Measurements from ENCODE around the gene TEFM.
"Not testable (repeated sequence)": the region's sequence is repeated elsewhere in the genome, so short reads cannot be mapped to it uniquely, and the experiment has no call there.

The TEFM gene

DNA sequence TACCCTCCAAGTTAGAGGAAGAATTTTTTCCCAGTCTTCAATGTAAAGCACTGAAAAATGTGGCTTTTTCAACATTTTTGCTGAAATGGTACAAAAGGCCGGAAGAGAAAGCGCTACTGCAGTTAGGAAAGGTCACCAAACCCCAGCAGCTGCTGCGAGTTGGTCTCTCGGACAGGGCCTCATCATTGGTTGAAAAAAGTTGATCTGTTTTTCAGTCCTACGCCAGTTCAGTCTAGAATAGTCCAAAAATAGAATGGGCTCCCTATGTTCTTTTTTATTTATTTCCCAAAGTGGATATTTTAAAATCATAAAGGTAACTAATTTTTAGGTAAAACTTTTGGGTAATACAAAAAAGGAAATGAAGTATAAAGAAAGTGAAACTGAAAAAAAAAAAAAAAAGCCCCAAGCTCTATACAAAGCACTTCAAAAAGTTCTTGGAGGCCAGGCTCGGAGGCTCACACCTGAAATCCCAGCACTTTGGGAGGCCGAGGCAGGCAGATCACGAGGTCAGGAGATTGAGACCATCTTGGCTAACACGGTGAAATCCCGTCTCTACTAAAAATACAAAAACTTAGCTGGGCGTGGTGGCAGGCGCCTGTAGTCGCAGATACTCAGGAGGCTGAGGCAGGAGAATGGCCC is 33.1 kb upstream of the TEFM start:
- no peak for DNase-seq (ENCODE audit: insufficient read length, low spot score)
- TF ChIP-seq PAX5 (IDR thresholded peaks at IDR 0.05; ENCODE audit: insufficient read depth, low read length, severe bottlenecking) (no peak), SPI1 (IDR thresholded peaks at IDR 0.05; ENCODE audit: low read depth, low read length) (no peak), TAF1 (IDR thresholded peaks at IDR 0.05; ENCODE audit: low read depth, low read length) (no peak), POU2F2 (IDR thresholded peaks at IDR 0.05; ENCODE audit: low read depth, low read length) (no peak), POLR2AphosphoS5 (IDR thresholded peaks at IDR 0.05; ENCODE audit: low read depth, low read length) (no peak), POLR2A (IDR thresholded peaks at IDR 0.05; ENCODE audit: low read depth, low read length) (no peak)
- FAIRE-seq = no peak

DNA sequence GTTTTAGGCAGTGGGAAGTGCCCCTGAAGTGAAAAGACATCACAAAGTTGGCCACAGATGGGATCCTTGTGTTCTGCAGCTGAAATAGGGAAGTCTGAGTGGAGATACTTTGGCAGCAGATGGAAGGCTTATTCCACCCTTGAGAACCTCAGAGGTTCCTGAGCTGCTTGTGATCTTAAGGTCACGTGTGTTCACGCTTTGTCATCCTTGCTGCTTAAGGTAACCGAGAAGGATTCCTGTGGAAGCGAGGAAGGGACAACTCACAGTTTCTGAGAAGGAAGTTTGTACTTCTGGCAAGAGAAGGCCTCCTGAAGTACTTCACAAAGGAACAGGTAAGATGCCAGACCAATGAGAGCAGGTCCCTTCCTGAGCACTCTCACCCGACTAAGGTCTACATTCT is 27.9 kb upstream of the TEFM start:
- FAIRE-seq = no peak
- DNase-seq (ENCODE audit: insufficient read length, low spot score) = no peak
- TF ChIP-seq PAX5 (IDR thresholded peaks at IDR 0.05; ENCODE audit: insufficient read depth, low read length, severe bottlenecking) = no peak

DNA sequence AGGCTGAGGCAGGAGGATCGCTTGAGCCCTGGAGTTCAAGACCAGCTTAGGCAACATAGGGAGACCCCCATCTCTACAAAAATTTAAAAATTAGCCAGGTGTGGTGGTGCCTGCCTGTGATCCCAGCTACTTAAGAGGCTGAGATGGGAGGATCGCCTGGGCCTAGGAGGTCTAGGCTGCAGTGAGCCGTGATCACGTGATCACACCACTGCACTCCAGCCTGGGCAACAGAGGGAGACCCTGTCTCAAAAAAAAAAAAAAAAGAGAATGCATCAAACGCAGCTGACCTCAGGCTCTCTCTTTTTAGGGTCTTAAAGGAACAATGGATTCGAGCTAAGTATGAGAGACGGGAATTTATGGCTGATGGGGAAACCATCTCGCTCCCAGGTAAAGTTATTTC is 25.5 kb upstream of the TEFM start:
- not testable (repeated sequence) for FAIRE-seq; DNase-seq (ENCODE audit: insufficient read length, low spot score)

- DNase-seq (ENCODE audit: insufficient read length, low spot score) (no peak), FAIRE-seq (no peak)
- TF ChIP-seq SPI1 (IDR thresholded peaks at IDR 0.05; ENCODE audit: low read depth, low read length) = no peak
- no peak for TF ChIP-seq PAX5 (IDR thresholded peaks at IDR 0.05; ENCODE audit: insufficient read depth, low read length, severe bottlenecking)
- no peak for TF ChIP-seq POU2F2 (IDR thresholded peaks at IDR 0.05; ENCODE audit: low read depth, low read length)
- no peak for TF ChIP-seq POLR2A (IDR thresholded peaks at IDR 0.05; ENCODE audit: low read depth, low read length)
- no peak for TF ChIP-seq POLR2AphosphoS5 (IDR thresholded peaks at IDR 0.05; ENCODE audit: low read depth, low read length)
- TF ChIP-seq TAF1 (IDR thresholded peaks at IDR 0.05; ENCODE audit: low read depth, low read length) = no peak
These were observed 24.5 kb upstream of the TEFM start for GRCh38 chr17:30930495-30930894.

DNA sequence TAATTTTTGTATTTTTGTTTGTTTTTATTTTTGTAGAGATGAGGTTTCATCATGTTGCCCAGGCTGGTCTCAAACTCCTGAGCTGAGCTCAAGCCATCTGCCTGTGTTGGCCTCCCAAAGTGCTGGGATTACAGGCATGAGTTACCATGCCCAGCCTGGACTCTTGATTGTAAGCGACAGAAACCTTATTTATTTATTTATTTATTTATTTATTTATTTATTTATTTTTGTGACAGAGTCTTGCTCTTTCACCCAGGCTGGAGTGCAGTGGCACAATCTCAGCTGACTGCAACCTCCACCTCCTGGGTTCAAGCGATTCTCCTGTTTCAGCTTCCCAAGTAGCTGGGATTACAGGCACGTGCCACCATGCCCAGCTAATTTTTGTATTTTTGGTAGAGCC is 23.8 kb upstream of the TEFM start:
- not testable (repeated sequence) for FAIRE-seq; DNase-seq (ENCODE audit: insufficient read length, low spot score)

DNA sequence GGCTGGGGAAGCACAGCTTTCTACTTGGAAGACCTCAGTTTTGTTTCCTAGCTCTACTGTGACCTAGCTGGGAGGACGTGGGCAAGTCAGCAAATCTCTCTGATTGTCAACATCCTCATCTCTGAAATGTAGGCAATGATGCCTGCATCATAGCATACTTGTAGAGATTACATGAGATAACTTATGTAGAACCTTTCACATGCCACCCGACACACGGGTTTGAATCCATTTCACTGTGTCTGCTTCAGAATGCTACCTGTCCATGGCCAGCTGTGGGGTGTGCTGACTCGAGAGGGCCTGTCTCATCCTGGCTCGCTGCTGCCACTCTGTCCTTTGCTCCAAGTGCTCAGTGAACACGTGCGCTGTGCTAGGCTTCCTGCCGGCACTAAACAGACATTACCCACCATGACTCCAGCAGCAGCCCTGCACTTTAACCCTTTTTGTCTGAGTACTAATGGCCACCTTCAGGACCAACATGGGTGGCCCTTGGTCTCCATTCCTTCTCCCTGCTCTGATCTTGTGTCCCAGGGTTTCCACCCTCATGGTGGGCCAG is 23.1 kb upstream of the TEFM start:
- DNase-seq (ENCODE audit: insufficient read length, low spot score) (no peak), FAIRE-seq (peak; percentile 26)
- TF ChIP-seq SPI1 (IDR thresholded peaks at IDR 0.05; ENCODE audit: low read depth, low read length) = no peak

DNA sequence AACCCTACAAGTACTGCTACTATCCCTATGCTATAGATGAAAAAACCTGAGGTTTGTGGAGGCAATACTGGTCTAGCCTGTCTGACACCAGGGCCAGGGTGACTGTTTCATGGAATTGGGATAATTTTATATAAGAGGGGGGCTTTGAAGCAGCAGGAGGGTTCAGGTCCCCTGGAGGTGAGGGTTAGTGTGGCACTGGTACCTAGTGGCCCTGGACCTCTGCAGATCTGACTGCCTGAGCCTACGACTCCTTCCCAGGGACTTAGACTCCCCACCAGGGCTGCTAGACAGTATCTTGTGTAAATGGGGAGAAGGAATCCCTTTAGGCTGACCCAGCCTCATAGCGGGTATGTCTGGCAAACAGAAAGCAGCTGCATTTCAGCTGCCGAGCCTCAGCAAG is 22.5 kb upstream of the TEFM start:
- no peak for TF ChIP-seq POLR2AphosphoS5 (IDR thresholded peaks at IDR 0.05; ENCODE audit: low read depth, low read length)
- TF ChIP-seq PAX5 (IDR thresholded peaks at IDR 0.05; ENCODE audit: insufficient read depth, low read length, severe bottlenecking) = no peak
- TF ChIP-seq POLR2A (IDR thresholded peaks at IDR 0.05; ENCODE audit: low read depth, low read length) = no peak
- no peak for TF ChIP-seq POU2F2 (IDR thresholded peaks at IDR 0.05; ENCODE audit: low read depth, low read length)
- TF ChIP-seq SPI1 (IDR thresholded peaks at IDR 0.05; ENCODE audit: low read depth, low read length) = no peak
- TF ChIP-seq TAF1 (IDR thresholded peaks at IDR 0.05; ENCODE audit: low read depth, low read length) = no peak
- FAIRE-seq (no peak), DNase-seq (ENCODE audit: insufficient read length, low spot score) (no peak)

DNA sequence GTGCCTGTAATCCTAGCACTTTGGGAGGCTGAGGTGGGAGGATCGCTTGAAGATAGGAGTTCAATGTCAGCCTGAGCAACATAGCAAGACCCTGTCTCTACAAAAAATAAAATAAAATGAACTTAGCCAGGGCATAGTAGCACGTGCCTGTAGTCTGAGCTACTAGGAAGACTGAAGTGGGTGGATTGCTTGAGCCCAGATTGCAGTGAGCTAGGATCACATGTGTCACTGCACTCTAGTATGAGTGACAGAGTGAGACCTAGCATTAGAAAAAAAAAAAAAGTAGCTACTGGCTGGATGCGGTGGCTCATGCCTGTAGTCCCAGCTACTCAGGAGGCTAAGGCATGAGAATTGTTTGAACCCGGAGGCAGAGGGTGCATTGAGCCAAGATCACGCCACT is 21.7 kb upstream of the TEFM start:
- DNase-seq (ENCODE audit: insufficient read length, low spot score) (no peak), FAIRE-seq (no peak)
- TF ChIP-seq POLR2A (IDR thresholded peaks at IDR 0.05; ENCODE audit: low read depth, low read length) = no peak

DNA sequence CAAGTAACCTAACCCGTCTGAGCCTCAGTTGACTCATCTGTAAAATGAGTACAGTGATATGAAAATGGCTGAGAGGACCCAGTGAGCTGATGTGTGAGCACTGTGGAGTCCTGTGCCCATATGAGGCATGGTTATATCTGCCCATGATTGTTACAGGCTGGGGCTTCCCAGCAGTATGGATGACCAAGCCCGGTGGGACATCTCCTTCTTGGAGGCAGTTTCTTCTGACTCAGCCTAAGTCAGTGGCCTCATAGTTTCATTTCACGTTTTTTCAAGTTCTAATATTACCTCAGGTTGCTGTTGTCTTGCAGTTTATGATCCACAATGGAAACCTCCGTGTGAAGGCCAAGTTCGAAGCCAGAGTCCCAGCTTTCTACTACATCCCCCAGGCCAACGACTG is 20.5 kb upstream of the TEFM start:
- TF ChIP-seq SPI1 (IDR thresholded peaks at IDR 0.05; ENCODE audit: low read depth, low read length) = peak; percentile 41
- no peak for TF ChIP-seq PAX5 (IDR thresholded peaks at IDR 0.05; ENCODE audit: insufficient read depth, low read length, severe bottlenecking)
- no peak for TF ChIP-seq TAF1 (IDR thresholded peaks at IDR 0.05; ENCODE audit: low read depth, low read length)
- TF ChIP-seq POLR2AphosphoS5 (IDR thresholded peaks at IDR 0.05; ENCODE audit: low read depth, low read length) = no peak
- TF ChIP-seq POLR2A (IDR thresholded peaks at IDR 0.05; ENCODE audit: low read depth, low read length) = no peak
- peak; percentile 55 for FAIRE-seq
- DNase-seq (ENCODE audit: insufficient read length, low spot score) = no peak

GRCh38 chr17:30924341-30924740 is 18.3 kb upstream of the TEFM start:
- TF ChIP-seq SPI1 (IDR thresholded peaks at IDR 0.05; ENCODE audit: low read depth, low read length) = no peak
- TF ChIP-seq POU2F2 (IDR thresholded peaks at IDR 0.05; ENCODE audit: low read depth, low read length) = no peak
- no peak for TF ChIP-seq TAF1 (IDR thresholded peaks at IDR 0.05; ENCODE audit: low read depth, low read length)
- no peak for TF ChIP-seq POLR2AphosphoS5 (IDR thresholded peaks at IDR 0.05; ENCODE audit: low read depth, low read length)
- TF ChIP-seq PAX5 (IDR thresholded peaks at IDR 0.05; ENCODE audit: insufficient read depth, low read length, severe bottlenecking) = no peak
- no peak for TF ChIP-seq POLR2A (IDR thresholded peaks at IDR 0.05; ENCODE audit: low read depth, low read length)
- FAIRE-seq (no peak), DNase-seq (ENCODE audit: insufficient read length, low spot score) (no peak)

DNA sequence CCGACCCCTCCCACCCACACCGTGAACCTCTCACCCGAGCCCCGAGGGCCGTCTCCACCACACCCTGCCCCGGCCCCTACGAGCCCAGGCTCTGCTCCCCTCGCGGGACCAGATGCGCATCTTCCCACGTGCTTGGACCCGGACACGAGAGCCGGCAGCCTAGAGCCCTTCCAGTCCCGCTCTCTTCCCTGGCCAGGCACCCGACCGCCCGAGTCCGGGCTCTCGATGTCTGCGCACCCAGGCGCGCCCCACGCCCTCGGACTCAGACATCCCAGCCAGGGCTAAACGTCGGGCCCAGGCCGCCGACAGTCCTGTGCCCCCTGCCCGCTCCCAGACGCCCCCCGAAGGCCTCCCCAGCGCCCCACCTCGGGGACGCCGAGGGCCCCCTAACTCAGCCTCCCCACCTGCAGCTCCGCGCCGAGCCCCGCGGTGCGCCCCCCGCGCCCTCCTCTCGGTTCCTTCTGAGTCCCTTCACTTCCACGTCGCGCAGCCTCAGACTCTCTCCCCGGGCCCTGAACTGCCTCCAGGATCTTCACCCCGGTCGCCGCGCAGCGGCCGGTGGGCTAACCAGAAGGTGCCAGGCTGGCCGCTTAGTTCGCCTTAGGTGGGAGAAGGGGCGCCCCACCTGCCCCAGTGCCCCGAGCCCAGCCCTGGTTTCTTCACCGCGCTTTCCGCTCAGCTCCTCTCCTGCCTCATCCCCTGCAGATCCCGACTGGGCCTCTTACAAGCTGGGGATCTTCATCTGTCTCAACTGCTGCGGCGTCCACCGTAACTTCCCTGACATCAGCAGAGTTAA is 16.4 kb upstream of the TEFM start:
- FAIRE-seq (no peak), DNase-seq (ENCODE audit: insufficient read length, low spot score) (peak; percentile 50)
- TF ChIP-seq TAF1 (IDR thresholded peaks at IDR 0.05; ENCODE audit: low read depth, low read length) (no peak), POU2F2 (IDR thresholded peaks at IDR 0.05; ENCODE audit: low read depth, low read length) (no peak), POLR2A (IDR thresholded peaks at IDR 0.05; ENCODE audit: low read depth, low read length) (no peak), POLR2AphosphoS5 (IDR thresholded peaks at IDR 0.05; ENCODE audit: low read depth, low read length) (no peak), PAX5 (IDR thresholded peaks at IDR 0.05; ENCODE audit: insufficient read depth, low read length, severe bottlenecking) (no peak), SPI1 (IDR thresholded peaks at IDR 0.05; ENCODE audit: low read depth, low read length) (no peak)

Data from GM12891 (cell line).